GM20000 (cell line): Measurements from ENCODE around the gene RUNX1.

Experiments used
- DNase-seq: peaks from one replicate; pipeline ENCODE4 v3.0.0; 2012; ENCODE audit warnings: low spot score
- CTCF ChIP-seq: IDR thresholded peaks from 2 replicates; pipeline ENCODE4 v1.5.1; 2012; ENCODE audit warnings: mild to moderate bottlenecking, control low read depth; ENCODE audit errors: extremely low read depth, missing control alignments

The RUNX1 gene

GRCh38 chr21:35038772-35039319, 10.3 kb downstream of the RUNX1 start:
- no peak for TF ChIP-seq CTCF

GRCh38 chr21:35037384-35037765, 11.7 kb downstream of the RUNX1 start:
- no peak for DNase-seq
- no peak for TF ChIP-seq CTCF

More at GRCh38 chr21:35038772-35039319, 10.3 kb downstream of the RUNX1 start:
- DNase-seq = no peak

- TF ChIP-seq CTCF = no peak
- DNase-seq = no peak
Measured at GRCh38 chr21:35036465-35037383, 12.4 kb downstream of the RUNX1 start.

GRCh38 chr21:35035581-35035980, 13.5 kb downstream of the RUNX1 start:
- DNase-seq = no peak
- no peak for TF ChIP-seq CTCF

- no peak for TF ChIP-seq CTCF
- DNase-seq = no peak
Measured at GRCh38 chr21:35035116-35035515, 14.0 kb downstream of the RUNX1 start.

- DNase-seq = no peak
- TF ChIP-seq CTCF = no peak
Measured at GRCh38 chr21:35034203-35034926, 14.7 kb downstream of the RUNX1 start.
